Loucy (cell line): ENCODE measurements around the gene MUC3A.

Experiments
- CTCF ChIP-seq: fragments of 200-600 bp; sonication (generic); conservative IDR thresholded peaks from 2 replicates; pipeline ENCODE4 v1.5.1; 2014; ENCODE audit warnings: mild to moderate bottlenecking, antibody characterized with exemption, low read length
- EZH2phosphoT487 ChIP-seq: fragments of 200-600 bp; IDR thresholded peaks from 2 replicates; pipeline ENCODE4 v1.6.1; 2018; ENCODE audit warnings: antibody characterized with exemption, mild to moderate bottlenecking, moderate library complexity, borderline replicate concordance

- no peak for TF ChIP-seq CTCF
- TF ChIP-seq EZH2phosphoT487, result no peak
These were observed 2.5 kb upstream of the MUC3A start for GRCh38 chr7:100946766-100947365.
